Omental fat pad (tissue), 4 donors: ENCODE results near the gene CYGB. TPM values are rescaled to one million over a fixed set of nuclear protein-coding genes. Genes with fewer than 3 reads are reported as not detected.

ENCODE experiments used
- ATAC-seq: fragments of 150-250 bp; one replicate; pipeline ENCODE4 v1.9.1; 2016; ENCODE audit warnings: mild to moderate bottlenecking, moderate library complexity; ENCODE audit not compliant: low FRiP score
- DNase-seq: peaks from one replicate; pipeline ENCODE4 v3.0.0-alpha.2; 2019; ENCODE audit warnings: low spot score
- total RNA-seq, 4 donors: library from RNA; depleted of rRNA; stranded (reverse); fragments of >200 nt; gene quantifications; one replicate each; pipeline ENCODE4 v1.1.0, GENCODE V29; 2016
- TF ChIP-seq, protein P1 (sequence below), 3 donors: fragments of 450-650 bp; IDR thresholded peaks; one replicate each; pipeline ENCODE4 v1.5.1; 2016 to 2017; ENCODE audit warnings: antibody characterized with exemption in 3 of 3, mild to moderate bottlenecking in 3 of 3, moderate library complexity in 2 of 3

The CYGB gene
- total RNA-seq, 4 donors from 2014 or later = 18.9 to 46.2 (median 35.2) TPM

DNA sequence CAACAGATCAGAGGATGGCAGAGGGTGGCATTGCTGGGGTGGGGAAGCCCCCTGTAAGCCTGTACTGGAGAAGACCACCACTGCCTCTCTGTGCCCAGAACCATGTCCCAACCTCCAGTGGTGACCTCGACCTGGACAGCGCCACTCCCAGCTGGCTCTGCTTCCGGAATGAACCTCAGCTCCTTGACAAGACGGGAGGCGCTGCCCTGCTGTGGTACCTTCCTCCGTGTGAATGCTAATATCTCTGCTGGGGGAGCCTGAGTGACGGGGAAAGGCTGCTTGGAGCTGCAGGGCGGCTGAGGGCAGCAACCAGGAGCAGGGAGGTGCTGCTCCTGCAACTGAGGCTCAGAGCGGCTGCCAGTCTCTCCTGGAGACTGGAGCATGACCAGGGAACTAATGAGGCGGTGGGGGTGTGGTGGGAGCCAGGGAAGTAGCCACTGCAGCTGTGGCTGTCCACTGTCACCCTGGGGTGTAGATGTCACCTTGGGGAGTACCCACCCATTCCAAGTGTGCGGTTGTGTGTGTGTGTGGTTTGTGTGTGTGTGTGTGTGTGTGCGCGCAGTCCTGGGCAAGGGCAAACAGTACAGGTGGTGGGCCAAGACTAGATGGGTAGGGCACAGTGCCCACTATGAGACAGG lies 8.5 kb upstream of the CYGB start:
- ATAC-seq (no peak), DNase-seq (no peak)
- TF ChIP-seq, protein P1, sequence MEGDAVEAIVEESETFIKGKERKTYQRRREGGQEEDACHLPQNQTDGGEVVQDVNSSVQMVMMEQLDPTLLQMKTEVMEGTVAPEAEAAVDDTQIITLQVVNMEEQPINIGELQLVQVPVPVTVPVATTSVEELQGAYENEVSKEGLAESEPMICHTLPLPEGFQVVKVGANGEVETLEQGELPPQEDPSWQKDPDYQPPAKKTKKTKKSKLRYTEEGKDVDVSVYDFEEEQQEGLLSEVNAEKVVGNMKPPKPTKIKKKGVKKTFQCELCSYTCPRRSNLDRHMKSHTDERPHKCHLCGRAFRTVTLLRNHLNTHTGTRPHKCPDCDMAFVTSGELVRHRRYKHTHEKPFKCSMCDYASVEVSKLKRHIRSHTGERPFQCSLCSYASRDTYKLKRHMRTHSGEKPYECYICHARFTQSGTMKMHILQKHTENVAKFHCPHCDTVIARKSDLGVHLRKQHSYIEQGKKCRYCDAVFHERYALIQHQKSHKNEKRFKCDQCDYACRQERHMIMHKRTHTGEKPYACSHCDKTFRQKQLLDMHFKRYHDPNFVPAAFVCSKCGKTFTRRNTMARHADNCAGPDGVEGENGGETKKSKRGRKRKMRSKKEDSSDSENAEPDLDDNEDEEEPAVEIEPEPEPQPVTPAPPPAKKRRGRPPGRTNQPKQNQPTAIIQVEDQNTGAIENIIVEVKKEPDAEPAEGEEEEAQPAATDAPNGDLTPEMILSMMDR (IDR thresholded peaks at IDR 0.05) = no peak

DNA sequence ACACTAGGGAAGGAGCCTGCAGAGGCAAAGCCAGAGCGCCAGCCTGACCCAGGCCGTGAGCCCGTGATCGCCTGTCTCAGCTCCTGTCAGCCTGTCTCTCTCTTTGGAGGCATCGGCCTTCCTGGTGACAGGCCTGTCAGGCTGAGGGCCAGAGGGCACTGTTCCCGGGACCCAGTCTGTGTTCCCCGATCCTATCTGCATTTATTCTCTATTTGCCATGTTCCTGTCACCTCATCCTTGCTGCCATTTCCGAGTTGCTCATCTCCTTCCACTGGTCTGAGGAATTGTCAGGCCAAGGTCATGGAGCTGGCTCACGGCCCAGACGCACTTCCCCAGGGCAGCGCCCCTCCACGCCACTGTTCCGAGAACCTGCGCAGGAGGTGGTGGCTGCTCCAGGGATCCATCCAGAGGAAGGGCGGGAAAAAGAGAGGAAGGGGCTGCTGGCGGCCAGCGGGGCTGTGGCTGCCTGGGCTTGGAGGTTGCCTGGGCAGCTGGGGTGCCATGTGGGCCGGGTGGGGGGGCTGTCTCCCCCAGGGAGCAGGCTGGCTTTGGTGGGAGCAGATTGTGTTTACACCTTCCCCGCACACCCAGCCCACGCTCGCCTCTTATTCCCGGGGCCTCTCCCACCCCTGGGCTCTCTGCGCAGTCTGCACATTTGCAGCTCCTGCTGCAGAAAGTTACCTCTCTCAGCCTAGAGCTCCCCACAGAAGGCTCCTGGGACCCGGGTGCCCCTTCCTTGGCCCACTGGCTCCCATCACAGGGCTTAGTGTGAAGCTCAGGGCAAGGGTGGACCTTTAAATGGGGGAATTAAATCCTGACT lies 7.2 kb upstream of the CYGB start:
- DNase-seq (no peak), ATAC-seq (no peak)
- TF ChIP-seq, protein P1 (IDR thresholded peaks at IDR 0.05) = no peak

DNA sequence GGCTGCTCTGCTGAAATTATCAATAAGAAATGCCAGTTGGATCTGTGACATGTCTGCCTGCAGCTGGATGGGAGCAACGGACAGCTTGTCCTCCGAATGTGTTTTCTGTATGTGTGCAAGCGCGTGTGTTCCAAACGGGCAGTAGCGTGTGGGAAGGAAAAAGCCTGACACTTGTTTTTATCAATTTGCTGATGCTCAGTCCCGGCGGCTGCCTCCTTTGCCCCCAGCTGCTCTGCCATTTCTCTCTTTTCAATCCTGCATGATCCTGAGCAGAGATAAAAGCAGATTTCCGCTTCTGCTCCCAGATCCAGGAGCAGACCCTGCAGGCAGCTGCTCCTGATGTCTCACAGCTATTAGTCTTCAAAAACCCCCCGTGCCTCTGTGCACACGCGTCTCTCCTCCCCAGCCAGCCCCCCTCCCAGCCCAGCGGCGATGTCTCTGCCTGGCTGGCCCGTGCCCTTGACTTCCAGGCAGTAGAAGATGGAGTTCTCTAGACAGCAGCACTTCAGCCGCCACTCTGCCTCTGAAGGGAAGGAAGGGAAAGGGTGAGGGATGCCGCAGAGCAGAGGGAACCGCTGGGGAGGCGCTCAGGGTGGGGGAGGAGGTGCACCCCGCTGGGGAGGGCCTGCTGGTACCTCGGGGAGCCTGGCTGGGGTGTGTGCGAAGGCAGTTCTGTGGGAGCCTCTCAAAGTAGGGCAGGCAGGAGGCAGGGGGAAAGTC lies 6.5 kb upstream of the CYGB start:
- ATAC-seq (no peak), DNase-seq (no peak)
- TF ChIP-seq, protein P1 (IDR thresholded peaks at IDR 0.05) = no peak

DNA sequence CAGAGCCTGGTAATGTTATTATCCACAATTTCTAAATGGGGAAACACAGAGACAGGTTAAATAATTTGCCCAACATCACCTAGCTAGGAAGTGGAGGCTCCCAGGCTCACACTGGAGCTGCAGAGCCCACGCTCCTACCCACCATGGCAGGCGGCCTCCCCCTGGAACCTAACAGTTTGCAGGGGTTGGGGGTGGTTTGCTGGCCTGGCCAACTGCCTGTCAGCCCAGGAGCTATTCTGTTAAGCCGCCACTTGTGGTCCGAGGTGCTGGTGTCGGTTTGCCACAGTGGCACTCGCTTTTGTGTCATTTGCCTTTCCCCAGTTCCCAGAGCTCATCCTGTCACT lies 5.9 kb upstream of the CYGB start:
- ATAC-seq (no peak), DNase-seq (no peak)
- TF ChIP-seq, protein P1 (IDR thresholded peaks at IDR 0.05) = no peak

DNA sequence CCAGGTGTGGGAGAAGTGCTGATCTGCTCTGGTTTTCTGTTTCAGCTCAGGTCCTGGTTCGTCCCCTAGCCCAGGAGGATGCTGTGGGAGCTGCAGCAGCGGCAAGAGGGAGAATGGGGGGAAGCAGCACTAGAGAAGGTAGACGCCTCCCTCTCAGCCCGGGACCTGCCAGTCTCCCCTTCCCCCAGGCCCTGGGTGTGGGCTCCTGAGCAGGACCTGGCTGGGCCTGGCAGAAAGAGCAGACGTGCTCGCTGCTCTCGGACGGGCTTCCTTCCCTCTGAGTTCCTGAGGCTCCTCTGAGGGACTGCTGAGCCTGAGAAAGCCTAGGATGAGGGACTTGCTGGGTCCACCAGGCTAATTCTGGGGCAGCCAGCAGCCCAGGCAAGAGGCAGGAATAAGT lies 5.5 kb upstream of the CYGB start:
- ATAC-seq (no peak), DNase-seq (no peak)
- TF ChIP-seq, protein P1 (IDR thresholded peaks at IDR 0.05) = no peak

DNA sequence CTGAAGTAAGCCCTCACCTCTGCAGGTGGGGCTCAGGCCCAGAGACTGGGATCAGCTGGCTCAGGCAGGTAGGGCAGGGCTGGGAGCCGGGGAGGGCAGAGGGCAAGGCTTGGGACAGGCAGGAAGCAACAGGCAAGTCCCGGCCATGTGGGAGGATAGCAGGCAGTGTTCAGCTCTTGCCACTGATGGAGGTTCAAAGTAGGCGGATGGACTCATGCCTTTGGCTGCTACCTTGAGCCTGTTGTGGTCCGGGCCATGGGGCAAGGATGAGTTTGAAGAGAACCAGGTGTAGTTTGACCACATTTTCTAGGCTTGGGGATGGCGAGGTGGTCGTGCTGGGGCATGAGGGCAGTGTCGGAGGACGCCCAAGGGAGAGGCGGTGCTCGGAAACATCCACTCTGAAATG lies 5.1 kb upstream of the CYGB start:
- no peak for ATAC-seq

More for the DNA sequence above, 5.1 kb upstream of the CYGB start:
- DNase-seq = no peak
- TF ChIP-seq, protein P1 (IDR thresholded peaks at IDR 0.05) = no peak
